ENCODE results near the gene KIF2C. TPM values are rescaled to one million over a fixed set of nuclear protein-coding genes. Genes with fewer than 3 reads are reported as not detected.

The KIF2C gene
- polyA plus RNA-seq, 1 experiment: 35.3 TPM

GRCh38 chr1:44714532-44714931, 25.1 kb upstream of the KIF2C start:
- TF ChIP-seq CTCF (IDR thresholded peaks at IDR 0.05; ENCODE audit: insufficient read depth, low read depth, low read length): no peak
- peaks cover 5% of the 10 kb centered on the region; the same call in 1 of the 2 replicates for H3K27me3 ChIP-seq (ENCODE audit: control insufficient read depth, insufficient read depth, low read length)
- no peak overlapping the region for H3K4me3 ChIP-seq (ENCODE audit: low read depth, low read length)
- ChIA-PET POLR2A (no interaction called here), CTCF (interaction anchor here (0.7 to 1.3 kb wide), 7 partner anchors 12 to 914 kb away, joined by 3 to 5 read pairs (median 3); no protein-coding TSS in a partner anchor)
- H3K36me3 ChIP-seq (ENCODE audit: control insufficient read depth, insufficient read depth, low read length): no peaks in the 10 kb centered on the region
- DNase-seq (ENCODE audit: low read depth): no peak

- POLR2A ChIA-PET: no interaction called here
- no peak overlapping the region for H3K4me3 ChIP-seq (ENCODE audit: low read depth, low read length)
- CTCF ChIA-PET: interaction anchor here (0.7 to 1.3 kb wide), 9 partner anchors 10 to 914 kb away, joined by 3 to 5 read pairs (median 3); no protein-coding TSS in a partner anchor
- peak; percentile 96 for TF ChIP-seq CTCF (IDR thresholded peaks at IDR 0.05; ENCODE audit: insufficient read depth, low read depth, low read length)
- peaks cover 5% of the 10 kb centered on the region; the same call in 1 of the 2 replicates for H3K27me3 ChIP-seq (ENCODE audit: control insufficient read depth, insufficient read depth, low read length)
- H3K36me3 ChIP-seq (ENCODE audit: control insufficient read depth, insufficient read depth, low read length): no peaks in the 10 kb centered on the region
- no peak for DNase-seq (ENCODE audit: low read depth)
Measured at GRCh38 chr1:44714944-44715571, 24.6 kb upstream of the KIF2C start.

- DNase-seq (ENCODE audit: low read depth): no peak
- Histone ChIP-seq H3K27me3 (ENCODE audit: control insufficient read depth, insufficient read depth, low read length) (peaks cover 5% of the 10 kb centered on the region; the same call in 1 of the 2 replicates), H3K4me3 (ENCODE audit: low read depth, low read length) (no peak overlapping the region), H3K36me3 (ENCODE audit: control insufficient read depth, insufficient read depth, low read length) (no peaks in the 10 kb centered on the region)
- CTCF ChIA-PET: interaction anchor here (0.6 to 7.0 kb wide), 3 partner anchors 10 to 173 kb away, joined by 3 to 43 read pairs (median 11); partner anchors contain the start of gene RNU5D-1
- no peak for TF ChIP-seq CTCF (IDR thresholded peaks at IDR 0.05; ENCODE audit: insufficient read depth, low read depth, low read length)
- POLR2A ChIA-PET: no interaction called here
Measured at GRCh38 chr1:44717156-44717555, 22.5 kb upstream of the KIF2C start.

GRCh38 chr1:44717653-44718052, 22.0 kb upstream of the KIF2C start:
- POLR2A ChIA-PET: no interaction called here
- no peak for DNase-seq (ENCODE audit: low read depth)
- no peaks in the 10 kb centered on the region for H3K36me3 ChIP-seq (ENCODE audit: control insufficient read depth, insufficient read depth, low read length)
- H3K27me3 ChIP-seq (ENCODE audit: control insufficient read depth, insufficient read depth, low read length): peaks cover 5% of the 10 kb centered on the region; the same call in 1 of the 2 replicates
- CTCF ChIA-PET: interaction anchor here (0.6 to 7.0 kb wide), 3 partner anchors 11 to 174 kb away, joined by 3 to 43 read pairs (median 11); partner anchors contain the start of gene RNU5D-1
- no peak overlapping the region for H3K4me3 ChIP-seq (ENCODE audit: low read depth, low read length)
- TF ChIP-seq CTCF (IDR thresholded peaks at IDR 0.05; ENCODE audit: insufficient read depth, low read depth, low read length): no peak

- Histone ChIP-seq H3K36me3 (ENCODE audit: control insufficient read depth, insufficient read depth, low read length) (no peaks in the 10 kb centered on the region), H3K27me3 (ENCODE audit: control insufficient read depth, insufficient read depth, low read length) (peaks cover 5% of the 10 kb centered on the region; the same call in 1 of the 2 replicates), H3K4me3 (ENCODE audit: low read depth, low read length) (no peak overlapping the region)
- POLR2A ChIA-PET: no interaction called here
- CTCF ChIA-PET: interaction anchor here (3.3 to 7.0 kb wide), 2 partner anchors 11 kb away, joined by 11 to 43 read pairs; partner anchors contain the start of gene RNU5D-1
- no peak for TF ChIP-seq CTCF (IDR thresholded peaks at IDR 0.05; ENCODE audit: insufficient read depth, low read depth, low read length)
- no peak for DNase-seq (ENCODE audit: low read depth)
Measured at GRCh38 chr1:44718091-44718490, 21.5 kb upstream of the KIF2C start.

All from BJ (cell line).